Hair follicle dermal papilla cell (primary cell): ENCODE results near the gene GAGE12E. TPM values are rescaled to one million over a fixed set of nuclear protein-coding genes. Genes with fewer than 3 reads are reported as not detected.

ENCODE experiments used
- small RNA-seq: library from RNA; depleted of rRNA; stranded (forward); fragments of <200 nt; gene quantifications from one replicate; pipeline ENCODE3, GENCODE V24; 2012
- total RNA-seq: library from RNA; depleted of rRNA; stranded (reverse); fragments of >200 nt; gene quantifications from 2 replicates; pipeline ENCODE4 v1.2.3, GENCODE V29; 2012

Gene GAGE12E
- total RNA-seq = not detected in 2 replicates

DNA sequence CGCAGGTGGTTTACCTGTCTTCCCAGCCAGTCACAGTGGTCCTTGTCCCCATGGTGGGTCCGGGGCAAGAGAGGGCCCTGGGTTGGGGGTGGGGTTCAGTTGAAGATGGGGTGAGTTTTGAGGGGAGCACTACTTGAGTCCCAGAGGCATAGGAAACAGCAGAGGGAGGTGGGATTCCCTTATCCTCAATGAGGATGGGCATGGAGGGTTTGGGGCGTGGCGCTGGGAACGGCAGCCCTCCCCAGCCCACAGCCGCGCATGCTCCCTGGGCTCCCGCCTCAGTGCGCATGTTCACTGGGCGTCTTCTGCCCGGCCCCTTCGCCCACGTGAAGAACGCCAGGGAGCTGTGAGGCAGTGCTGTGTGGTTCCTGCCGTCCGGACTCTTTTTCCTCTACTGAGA is at the start of gene GAGE12E:
GAGE12E (plus strand) TSS at position 301 of the 400 bp plus-strand sequence. CDS start 1,155 bp downstream, outside the sequence.

GRCh38 chrX:49531877-49532276 is 19.2 kb upstream of the GAGE12E start, which contains the start of gene GAGE12C:
TSS of gene GAGE12C (plus strand) at chrX:49532177. CDS start at chrX:49533332, 1,155 bp downstream.

GRCh38 chrX:49541433-49541832 is 9.7 kb upstream of the GAGE12E start, which contains the start of gene GAGE12D:
TSS of gene GAGE12D (plus strand) at chrX:49541733. CDS start at chrX:49542888, 1,155 bp downstream.

DNA sequence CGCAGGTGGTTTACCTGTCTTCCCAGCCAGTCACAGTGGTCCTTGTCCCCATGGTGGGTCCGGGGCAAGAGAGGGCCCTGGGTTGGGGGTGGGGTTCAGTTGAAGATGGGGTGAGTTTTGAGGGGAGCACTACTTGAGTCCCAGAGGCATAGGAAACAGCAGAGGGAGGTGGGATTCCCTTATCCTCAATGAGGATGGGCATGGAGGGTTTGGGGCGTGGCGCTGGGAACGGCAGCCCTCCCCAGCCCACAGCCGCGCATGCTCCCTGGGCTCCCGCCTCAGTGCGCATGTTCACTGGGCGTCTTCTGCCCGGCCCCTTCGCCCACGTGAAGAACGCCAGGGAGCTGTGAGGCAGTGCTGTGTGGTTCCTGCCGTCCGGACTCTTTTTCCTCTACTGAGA is 9.5 kb downstream of the GAGE12E start, which contains the start of gene GAGE12F:
GAGE12F (plus strand) TSS at position 301 of the 400 bp plus-strand sequence. CDS start 1,155 bp downstream, outside the sequence.

GRCh38 chrX:49570100-49570499 is 19.0 kb downstream of the GAGE12E start, which contains the start of gene GAGE12G:
TSS of gene GAGE12G (plus strand) at chrX:49570400. CDS start at chrX:49571555, 1,155 bp downstream.

DNA sequence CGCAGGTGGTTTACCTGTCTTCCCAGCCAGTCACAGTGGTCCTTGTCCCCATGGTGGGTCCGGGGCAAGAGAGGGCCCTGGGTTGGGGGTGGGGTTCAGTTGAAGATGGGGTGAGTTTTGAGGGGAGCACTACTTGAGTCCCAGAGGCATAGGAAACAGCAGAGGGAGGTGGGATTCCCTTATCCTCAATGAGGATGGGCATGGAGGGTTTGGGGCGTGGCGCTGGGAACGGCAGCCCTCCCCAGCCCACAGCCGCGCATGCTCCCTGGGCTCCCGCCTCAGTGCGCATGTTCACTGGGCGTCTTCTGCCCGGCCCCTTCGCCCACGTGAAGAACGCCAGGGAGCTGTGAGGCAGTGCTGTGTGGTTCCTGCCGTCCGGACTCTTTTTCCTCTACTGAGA is 28.6 kb downstream of the GAGE12E start, which contains the start of gene GAGE12H:
GAGE12H (plus strand) TSS at position 301 of the 400 bp plus-strand sequence. CDS start 1,155 bp downstream, outside the sequence.

DNA sequence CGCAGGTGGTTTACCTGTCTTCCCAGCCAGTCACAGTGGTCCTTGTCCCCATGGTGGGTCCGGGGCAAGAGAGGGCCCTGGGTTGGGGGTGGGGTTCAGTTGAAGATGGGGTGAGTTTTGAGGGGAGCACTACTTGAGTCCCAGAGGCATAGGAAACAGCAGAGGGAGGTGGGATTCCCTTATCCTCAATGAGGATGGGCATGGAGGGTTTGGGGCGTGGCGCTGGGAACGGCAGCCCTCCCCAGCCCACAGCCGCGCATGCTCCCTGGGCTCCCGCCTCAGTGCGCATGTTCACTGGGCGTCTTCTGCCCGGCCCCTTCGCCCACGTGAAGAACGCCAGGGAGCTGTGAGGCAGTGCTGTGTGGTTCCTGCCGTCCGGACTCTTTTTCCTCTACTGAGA is 38.1 kb downstream of the GAGE12E start, which contains the start of gene GAGE2A:
GAGE2A (plus strand) TSS at position 301 of the 400 bp plus-strand sequence. CDS start 1,155 bp downstream, outside the sequence.

DNA sequence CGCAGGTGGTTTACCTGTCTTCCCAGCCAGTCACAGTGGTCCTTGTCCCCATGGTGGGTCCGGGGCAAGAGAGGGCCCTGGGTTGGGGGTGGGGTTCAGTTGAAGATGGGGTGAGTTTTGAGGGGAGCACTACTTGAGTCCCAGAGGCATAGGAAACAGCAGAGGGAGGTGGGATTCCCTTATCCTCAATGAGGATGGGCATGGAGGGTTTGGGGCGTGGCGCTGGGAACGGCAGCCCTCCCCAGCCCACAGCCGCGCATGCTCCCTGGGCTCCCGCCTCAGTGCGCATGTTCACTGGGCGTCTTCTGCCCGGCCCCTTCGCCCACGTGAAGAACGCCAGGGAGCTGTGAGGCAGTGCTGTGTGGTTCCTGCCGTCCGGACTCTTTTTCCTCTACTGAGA is 47.6 kb downstream of the GAGE12E start, which contains the start of gene GAGE1:
GAGE1 (plus strand) TSS at position 301 of the 400 bp plus-strand sequence. CDS start 1,155 bp downstream, outside the sequence.

Small RNAs within 50 kb of the gene (small RNA-seq; reads per million reads assigned to genes)
- gene GAGE12B = not detected

Other genes starting within 250 kb of the GAGE12E start
- not detected in 2 replicates for gene GAGE10, start 247.6 kb upstream of the GAGE12E start, total RNA-seq
- gene GAGE12J, start 229.3 kb upstream of the GAGE12E start, total RNA-seq = not detected in 2 replicates
- gene GAGE13, start 219.7 kb upstream of the GAGE12E start, total RNA-seq = not detected in 2 replicates
- not detected in 2 replicates for gene GAGE12C, start 19.1 kb upstream of the GAGE12E start, total RNA-seq
- not detected in 2 replicates for gene GAGE12D, start 9.6 kb upstream of the GAGE12E start, total RNA-seq
- not detected in 2 replicates for gene GAGE12F, start 9.6 kb downstream of the GAGE12E start, total RNA-seq
- gene GAGE12G, start 19.1 kb downstream of the GAGE12E start, total RNA-seq = not detected in 2 replicates
- gene GAGE12H, start 28.7 kb downstream of the GAGE12E start, total RNA-seq = not detected in 2 replicates
- not detected in 2 replicates for gene GAGE2A, start 38.2 kb downstream of the GAGE12E start, total RNA-seq
- gene GAGE1, start 47.7 kb downstream of the GAGE12E start, total RNA-seq = not detected in 2 replicates
- not detected in 2 replicates for gene PAGE1, start 144.7 kb downstream of the GAGE12E start, total RNA-seq